ENCODE measurements around the gene SLC13A4.

Gene SLC13A4

DNA sequence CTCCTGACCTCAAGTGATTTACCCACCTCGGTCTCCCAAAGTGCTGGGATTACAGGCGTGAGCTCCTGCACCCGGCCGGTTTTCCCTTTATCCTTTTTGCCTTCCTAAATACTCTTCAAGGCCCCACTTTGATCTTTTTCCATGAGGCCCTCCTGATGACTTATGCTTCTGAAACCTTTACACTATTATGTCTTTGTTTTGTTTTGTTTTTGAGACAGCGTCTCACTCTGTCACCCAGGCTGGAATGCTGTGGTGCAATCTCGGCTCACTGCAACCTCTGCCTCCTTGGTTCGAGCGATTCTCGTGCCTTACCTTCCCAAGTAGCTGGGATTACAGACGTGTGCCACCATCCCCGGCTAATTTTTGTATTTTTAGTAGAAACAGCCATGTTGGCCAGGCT lies 61.8 kb downstream of the SLC13A4 start:
- TF ChIP-seq, protein P1, sequence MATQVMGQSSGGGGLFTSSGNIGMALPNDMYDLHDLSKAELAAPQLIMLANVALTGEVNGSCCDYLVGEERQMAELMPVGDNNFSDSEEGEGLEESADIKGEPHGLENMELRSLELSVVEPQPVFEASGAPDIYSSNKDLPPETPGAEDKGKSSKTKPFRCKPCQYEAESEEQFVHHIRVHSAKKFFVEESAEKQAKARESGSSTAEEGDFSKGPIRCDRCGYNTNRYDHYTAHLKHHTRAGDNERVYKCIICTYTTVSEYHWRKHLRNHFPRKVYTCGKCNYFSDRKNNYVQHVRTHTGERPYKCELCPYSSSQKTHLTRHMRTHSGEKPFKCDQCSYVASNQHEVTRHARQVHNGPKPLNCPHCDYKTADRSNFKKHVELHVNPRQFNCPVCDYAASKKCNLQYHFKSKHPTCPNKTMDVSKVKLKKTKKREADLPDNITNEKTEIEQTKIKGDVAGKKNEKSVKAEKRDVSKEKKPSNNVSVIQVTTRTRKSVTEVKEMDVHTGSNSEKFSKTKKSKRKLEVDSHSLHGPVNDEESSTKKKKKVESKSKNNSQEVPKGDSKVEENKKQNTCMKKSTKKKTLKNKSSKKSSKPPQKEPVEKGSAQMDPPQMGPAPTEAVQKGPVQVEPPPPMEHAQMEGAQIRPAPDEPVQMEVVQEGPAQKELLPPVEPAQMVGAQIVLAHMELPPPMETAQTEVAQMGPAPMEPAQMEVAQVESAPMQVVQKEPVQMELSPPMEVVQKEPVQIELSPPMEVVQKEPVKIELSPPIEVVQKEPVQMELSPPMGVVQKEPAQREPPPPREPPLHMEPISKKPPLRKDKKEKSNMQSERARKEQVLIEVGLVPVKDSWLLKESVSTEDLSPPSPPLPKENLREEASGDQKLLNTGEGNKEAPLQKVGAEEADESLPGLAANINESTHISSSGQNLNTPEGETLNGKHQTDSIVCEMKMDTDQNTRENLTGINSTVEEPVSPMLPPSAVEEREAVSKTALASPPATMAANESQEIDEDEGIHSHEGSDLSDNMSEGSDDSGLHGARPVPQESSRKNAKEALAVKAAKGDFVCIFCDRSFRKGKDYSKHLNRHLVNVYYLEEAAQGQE (IDR thresholded peaks at IDR 0.05; ENCODE audit: insufficient read depth in 1 of 2, low read depth in 2 of 2, low read length in 2 of 2) = no peak
- TF ChIP-seq POLR2AphosphoS5 (IDR thresholded peaks at IDR 0.05; ENCODE audit: low read depth, low read length) = no peak
- TF ChIP-seq SIN3A (IDR thresholded peaks at IDR 0.05; ENCODE audit: borderline replicate concordance, insufficient read depth, low read length) = no peak
- TF ChIP-seq FOXP2 (optimal IDR thresholded peaks at IDR 0.05; ENCODE audit: borderline replicate concordance, extremely low read depth, extremely low read length, insufficient read depth) = no peak
- no peak for TF ChIP-seq TAF1 (IDR thresholded peaks at IDR 0.05; ENCODE audit: borderline replicate concordance, insufficient read depth, low read length)

- TF ChIP-seq TAF1 (IDR thresholded peaks at IDR 0.05; ENCODE audit: borderline replicate concordance, insufficient read depth, low read length) (no peak), FOXP2 (optimal IDR thresholded peaks at IDR 0.05; ENCODE audit: borderline replicate concordance, extremely low read depth, extremely low read length, insufficient read depth) (no peak), POLR2AphosphoS5 (IDR thresholded peaks at IDR 0.05; ENCODE audit: low read depth, low read length) (no peak), SIN3A (IDR thresholded peaks at IDR 0.05; ENCODE audit: borderline replicate concordance, insufficient read depth, low read length) (no peak)
- TF ChIP-seq, protein P1 (IDR thresholded peaks at IDR 0.05; ENCODE audit: insufficient read depth in 1 of 2, low read depth in 2 of 2, low read length in 2 of 2) = no peak
These were observed 62.9 kb downstream of the SLC13A4 start for GRCh38 chr7:135665042-135665441.

- no peak for TF ChIP-seq TAF1 (IDR thresholded peaks at IDR 0.05; ENCODE audit: borderline replicate concordance, insufficient read depth, low read length)
- no peak for TF ChIP-seq POLR2AphosphoS5 (IDR thresholded peaks at IDR 0.05; ENCODE audit: low read depth, low read length)
- no peak for TF ChIP-seq SIN3A (IDR thresholded peaks at IDR 0.05; ENCODE audit: borderline replicate concordance, insufficient read depth, low read length)
- TF ChIP-seq, protein P1 (IDR thresholded peaks at IDR 0.05; ENCODE audit: insufficient read depth in 1 of 2, low read depth in 2 of 2, low read length in 2 of 2) = no peak
- no peak for TF ChIP-seq FOXP2 (optimal IDR thresholded peaks at IDR 0.05; ENCODE audit: borderline replicate concordance, extremely low read depth, extremely low read length, insufficient read depth)
These were observed 63.9 kb downstream of the SLC13A4 start for GRCh38 chr7:135664046-135664589.

DNA sequence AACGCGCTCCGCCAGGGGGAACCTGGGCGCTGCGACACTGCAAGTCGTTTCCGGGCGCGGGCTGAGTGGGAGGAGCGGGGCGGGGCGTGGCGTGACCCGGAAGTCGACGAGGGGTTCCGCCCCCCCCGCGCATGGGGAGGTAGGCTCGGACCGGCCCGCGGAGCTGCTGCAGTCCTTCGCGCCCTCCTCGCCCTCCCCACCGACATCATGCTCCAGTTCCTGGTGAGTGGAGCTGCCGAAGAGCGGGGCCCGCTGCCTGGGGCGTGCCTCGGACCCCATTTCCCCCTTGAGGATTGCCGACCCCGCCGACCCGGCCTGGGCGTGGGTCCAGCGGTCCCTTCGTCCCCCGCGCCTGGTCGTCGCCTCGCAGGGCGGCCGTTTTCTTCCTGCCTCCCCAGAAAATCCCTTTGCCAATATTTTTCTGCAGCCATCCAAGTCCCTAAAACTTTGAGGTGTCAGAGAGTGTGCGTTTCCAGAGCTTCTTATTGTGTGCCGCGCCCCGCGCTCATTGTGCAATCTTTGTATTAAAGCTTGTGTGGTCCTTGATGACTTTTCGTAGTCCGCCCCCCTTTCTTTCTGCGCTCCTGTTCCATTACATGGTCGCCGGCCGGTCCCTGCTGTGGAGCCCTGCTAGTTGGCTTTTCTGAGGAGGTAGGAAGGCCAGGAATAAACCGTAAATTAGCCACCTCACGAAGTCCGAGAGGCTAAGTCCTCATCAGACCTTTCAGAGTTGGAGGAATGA lies 65.4 kb downstream of the SLC13A4 start, which contains the start of gene STMP1:
STMP1 (plus strand) TSS at position 142 of the 742 bp plus-strand sequence.
- TF ChIP-seq FOXP2 (optimal IDR thresholded peaks at IDR 0.05; ENCODE audit: borderline replicate concordance, extremely low read depth, extremely low read length, insufficient read depth) (peak; percentile 98), TAF1 (IDR thresholded peaks at IDR 0.05; ENCODE audit: borderline replicate concordance, insufficient read depth, low read length) (peak; percentile 93), SIN3A (IDR thresholded peaks at IDR 0.05; ENCODE audit: borderline replicate concordance, insufficient read depth, low read length) (no peak; the same call in 1 of the 2 replicates), POLR2AphosphoS5 (IDR thresholded peaks at IDR 0.05; ENCODE audit: low read depth, low read length) (peak; percentile 89)
- TF ChIP-seq, protein P1 (IDR thresholded peaks at IDR 0.05; ENCODE audit: insufficient read depth in 1 of 2, low read depth in 2 of 2, low read length in 2 of 2) = peak in 1 of 2 experiments; percentile 47; a peak in 1 of 4 replicates
